ENCODE results near the gene CTF1.
"Not testable (repeated sequence)": the region's sequence is repeated elsewhere in the genome, so short reads cannot be mapped to it uniquely, and the experiment has no call there.

GRCh38 chr16:30860729-30861128 lies 35.7 kb upstream of the CTF1 start:
- TF ChIP-seq CTCF (conservative IDR thresholded peaks at IDR 0.05; ENCODE audit: low read length); EZH2phosphoT487 (IDR thresholded peaks at IDR 0.05; ENCODE audit: borderline replicate concordance, low read depth, low read length): not testable (repeated sequence)

Data from OCI-LY7 (cell line).